ENCODE results near the gene CSPG4. TPM values are rescaled to one million over a fixed set of nuclear protein-coding genes. Genes with fewer than 3 reads are reported as not detected.

Gene CSPG4
- total RNA-seq, 6 experiments from 2014 or later, result 81.2 to 111 (median 95.7) TPM

DNA sequence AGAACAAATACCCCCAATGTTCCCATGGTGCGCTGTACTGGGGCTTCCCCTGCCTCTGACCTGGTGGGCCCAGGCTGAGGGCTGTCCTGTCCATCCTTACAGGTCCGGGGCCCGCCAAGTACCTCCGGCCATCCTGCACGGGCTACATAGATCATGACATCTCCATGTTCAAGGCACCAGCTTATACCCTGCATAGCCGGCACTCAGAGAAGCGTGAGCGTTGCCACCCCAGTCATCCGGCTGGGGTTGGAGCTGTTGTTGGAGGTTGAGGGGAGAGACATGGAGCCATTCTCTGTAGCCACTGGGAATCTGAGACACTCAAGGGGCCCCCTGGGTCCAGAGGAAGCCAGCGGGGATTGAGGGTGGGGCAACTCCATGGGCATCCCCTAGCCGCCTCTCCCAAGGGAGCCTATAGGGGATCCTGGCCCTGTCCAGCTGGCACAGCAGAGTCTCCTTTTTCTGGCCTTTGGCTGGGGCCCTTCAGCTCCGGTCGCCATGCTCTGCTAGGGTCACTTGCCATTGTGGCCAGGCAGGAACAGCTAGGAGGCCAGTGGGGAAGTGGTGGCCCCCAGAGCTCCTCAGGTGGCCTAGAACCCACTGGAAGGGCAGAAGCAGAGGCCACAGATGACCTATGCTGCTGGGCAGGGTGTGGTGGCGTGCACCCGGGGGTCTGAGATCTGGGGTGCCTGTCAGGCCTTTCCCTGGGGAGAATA lies 12.5 kb upstream of the CSPG4 start:
- DNase-seq, result no peak
- Mint-ChIP-seq H3K4me3 (no peak overlapping the region), H3K36me3 (ENCODE audit: low read depth) (no peaks in the 10 kb centered on the region), H3K27ac (0 out of 2 replicates have a peak overlapping the region, but pooled peaks have one; percentile 97), H3K9me3 (no peaks in the 10 kb centered on the region), H3K27me3 (ENCODE audit: insufficient read depth) (peaks cover 3% of the 10 kb centered on the region; the same call in 1 of the 2 replicates), H3K4me1 (ENCODE audit: low read depth) (peaks cover 26% of the 10 kb centered on the region)
- TF ChIP-seq, protein P1, sequence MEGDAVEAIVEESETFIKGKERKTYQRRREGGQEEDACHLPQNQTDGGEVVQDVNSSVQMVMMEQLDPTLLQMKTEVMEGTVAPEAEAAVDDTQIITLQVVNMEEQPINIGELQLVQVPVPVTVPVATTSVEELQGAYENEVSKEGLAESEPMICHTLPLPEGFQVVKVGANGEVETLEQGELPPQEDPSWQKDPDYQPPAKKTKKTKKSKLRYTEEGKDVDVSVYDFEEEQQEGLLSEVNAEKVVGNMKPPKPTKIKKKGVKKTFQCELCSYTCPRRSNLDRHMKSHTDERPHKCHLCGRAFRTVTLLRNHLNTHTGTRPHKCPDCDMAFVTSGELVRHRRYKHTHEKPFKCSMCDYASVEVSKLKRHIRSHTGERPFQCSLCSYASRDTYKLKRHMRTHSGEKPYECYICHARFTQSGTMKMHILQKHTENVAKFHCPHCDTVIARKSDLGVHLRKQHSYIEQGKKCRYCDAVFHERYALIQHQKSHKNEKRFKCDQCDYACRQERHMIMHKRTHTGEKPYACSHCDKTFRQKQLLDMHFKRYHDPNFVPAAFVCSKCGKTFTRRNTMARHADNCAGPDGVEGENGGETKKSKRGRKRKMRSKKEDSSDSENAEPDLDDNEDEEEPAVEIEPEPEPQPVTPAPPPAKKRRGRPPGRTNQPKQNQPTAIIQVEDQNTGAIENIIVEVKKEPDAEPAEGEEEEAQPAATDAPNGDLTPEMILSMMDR (IDR thresholded peaks at IDR 0.05), result no peak

DNA sequence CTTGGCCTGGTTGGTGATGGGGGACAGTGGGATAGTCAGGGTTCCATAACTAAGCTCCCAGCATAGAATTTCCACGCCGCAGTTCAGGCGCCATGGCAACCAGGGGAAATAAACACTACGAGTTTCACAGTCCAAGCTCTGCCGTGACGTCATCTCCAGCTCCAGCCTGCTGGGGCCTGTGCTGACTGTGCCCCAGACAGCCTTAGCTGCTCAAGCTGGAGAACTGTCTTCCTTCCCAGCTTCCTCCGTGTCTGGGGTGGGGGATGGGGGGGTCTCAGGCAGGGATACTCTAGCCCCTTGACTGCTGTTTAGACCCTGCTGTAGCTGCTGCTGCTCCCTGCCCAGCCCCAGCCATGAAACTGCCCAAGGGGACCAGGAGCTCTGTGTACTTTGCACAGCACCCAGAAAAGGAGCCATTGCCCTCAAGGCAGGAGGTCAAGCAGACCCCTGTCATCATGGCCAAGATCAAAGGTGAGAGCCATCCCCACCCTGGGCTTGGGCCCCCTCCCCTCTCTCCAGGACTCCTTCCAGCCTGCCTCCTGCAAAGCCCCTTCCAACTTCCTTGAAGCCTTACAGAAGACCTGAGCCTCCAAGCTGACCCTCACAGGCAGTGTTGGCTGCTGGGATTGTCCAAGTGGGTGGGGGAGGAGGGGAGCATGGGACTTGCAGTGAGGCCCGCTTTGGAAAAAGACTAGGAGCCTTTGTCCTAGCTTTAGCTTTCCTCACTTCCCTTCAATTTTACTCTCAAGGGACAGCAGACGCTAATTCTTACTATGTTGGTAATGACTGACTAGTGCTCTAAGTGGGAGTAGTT lies 11.4 kb upstream of the CSPG4 start:
- TF ChIP-seq, protein P1 (IDR thresholded peaks at IDR 0.05), result no peak
- Mint-ChIP-seq H3K4me3 (no peak overlapping the region), H3K36me3 (ENCODE audit: low read depth) (no peaks in the 10 kb centered on the region), H3K27ac (peak overlapping the region; percentile 97), H3K27me3 (ENCODE audit: insufficient read depth) (peaks cover 3% of the 10 kb centered on the region; the same call in 1 of the 2 replicates), H3K9me3 (no peaks in the 10 kb centered on the region), H3K4me1 (ENCODE audit: low read depth) (peaks cover 28% of the 10 kb centered on the region)
- peak; percentile 94 for DNase-seq

GRCh38 chr15:75723171-75723846 lies 10.7 kb upstream of the CSPG4 start:
- Mint-ChIP-seq H3K27ac (peak overlapping the region; percentile 97), H3K4me1 (ENCODE audit: low read depth) (peaks cover 35% of the 10 kb centered on the region), H3K9me3 (no peaks in the 10 kb centered on the region), H3K27me3 (ENCODE audit: insufficient read depth) (peaks cover 3% of the 10 kb centered on the region), H3K4me3 (no peak overlapping the region), H3K36me3 (ENCODE audit: low read depth) (no peaks in the 10 kb centered on the region)
- no peak for DNase-seq
- TF ChIP-seq, protein P1 (IDR thresholded peaks at IDR 0.05), result no peak

DNA sequence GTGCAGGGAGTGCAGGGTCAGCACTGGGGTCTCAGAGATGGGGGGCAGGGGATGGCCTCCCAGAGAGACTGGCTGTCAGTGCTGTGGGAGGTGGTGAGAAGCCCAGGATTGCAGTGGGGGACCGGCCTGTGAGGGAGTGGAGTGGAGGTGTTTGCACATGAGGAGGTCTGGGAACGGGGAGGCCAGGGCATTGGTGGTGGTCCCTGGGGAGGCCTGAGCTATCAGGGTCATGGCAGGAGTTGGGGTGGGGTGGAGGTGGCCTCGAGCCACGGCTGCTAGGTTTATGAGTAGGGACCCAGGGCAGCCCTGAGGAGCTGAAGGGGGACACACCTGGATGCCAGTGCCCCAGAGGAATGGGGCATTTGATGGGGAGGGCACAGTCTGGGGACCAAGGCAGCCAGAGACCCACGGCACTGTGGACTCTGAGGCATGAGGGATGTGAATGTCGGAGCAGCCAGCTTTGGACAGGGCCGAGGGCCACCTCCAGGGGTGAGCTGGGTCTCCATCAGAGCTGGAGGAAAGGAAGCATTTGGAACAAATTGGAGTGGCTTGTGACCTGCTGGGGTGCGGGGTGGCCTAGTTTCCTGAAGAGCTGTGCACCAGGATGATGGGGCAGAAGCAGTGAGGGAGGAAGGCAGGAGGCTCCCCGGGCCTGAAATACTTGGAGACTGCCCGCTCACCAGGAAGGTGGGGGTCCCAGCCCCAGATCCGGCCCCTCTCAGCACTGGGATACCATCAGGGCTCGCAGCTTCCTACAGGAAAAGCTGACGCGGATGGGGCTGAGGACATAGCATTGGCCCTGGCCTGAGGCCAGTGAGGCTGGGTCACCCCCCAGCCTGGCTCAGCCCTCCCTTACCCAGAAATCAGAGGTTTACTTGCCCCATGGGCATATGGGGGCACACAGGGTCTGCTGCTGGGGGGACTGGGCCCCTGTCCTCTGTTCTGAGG lies 9.5 kb upstream of the CSPG4 start:
- H3K4me3 Mint-ChIP-seq, result no peak overlapping the region
- H3K27ac Mint-ChIP-seq, result peak overlapping the region; percentile 97
- H3K27me3 Mint-ChIP-seq (ENCODE audit: insufficient read depth), result peaks cover 3% of the 10 kb centered on the region
- H3K36me3 Mint-ChIP-seq (ENCODE audit: low read depth), result no peaks in the 10 kb centered on the region
- H3K4me1 Mint-ChIP-seq (ENCODE audit: low read depth), result peaks cover 47% of the 10 kb centered on the region
- no peaks in the 10 kb centered on the region for H3K9me3 Mint-ChIP-seq
- TF ChIP-seq, protein P1 (IDR thresholded peaks at IDR 0.05), result no peak
- no peak for DNase-seq
